MG63 (cell line): ENCODE results near the gene MYH14. TPM values are rescaled to one million over a fixed set of nuclear protein-coding genes. Genes with fewer than 3 reads are reported as not detected.

ENCODE experiments used
- total RNA-seq: library from RNA; depleted of rRNA; stranded (reverse); fragments of >200 nt; shearing (Covaris generic); gene quantifications from 2 replicates; pipeline ENCODE4 v1.2.3, GENCODE V29; 2014; ENCODE audit warnings: low replicate concordance; rRNA removed

The MYH14 gene
- total RNA-seq, 1 experiment from 2014 or later, result not detected

Other genes with a start within 250 kb of the MYH14 start
- not detected in 2 replicates for gene SIGLEC11, start 242.4 kb upstream of the MYH14 start, total RNA-seq
- 14.3 and 41.0 TPM in 2 replicates for gene VRK3, start 178.2 kb upstream of the MYH14 start, total RNA-seq
- gene ZNF473, start 177.6 kb upstream of the MYH14 start, total RNA-seq, result 11.4 and 12.0 TPM in 2 replicates
- not detected in 2 replicates for gene IZUMO2, start 40.3 kb upstream of the MYH14 start, total RNA-seq
- not detected in 2 replicates for gene KCNC3, start 125.8 kb downstream of the MYH14 start, total RNA-seq
- gene NAPSA, start 162.0 kb downstream of the MYH14 start, total RNA-seq, result 1.5 TPM in 1 of 2 replicates, not detected in the other
- gene NR1H2, start 172.8 kb downstream of the MYH14 start, total RNA-seq, result 113 and 173 TPM in 2 replicates
- 44.1 and 117 TPM in 2 replicates for gene POLD1, start 180.7 kb downstream of the MYH14 start, total RNA-seq
- gene SPIB, start 215.3 kb downstream of the MYH14 start, total RNA-seq, result not detected in 2 replicates
- 0.03 TPM in 1 of 2 replicates, not detected in the other for gene MYBPC2, start 229.3 kb downstream of the MYH14 start, total RNA-seq